Fibroblast of villous mesenchyme (primary cell): ENCODE results near the gene TUB. TPM values are rescaled to one million over a fixed set of nuclear protein-coding genes. Genes with fewer than 3 reads are reported as not detected.

Experiments used
- DNase-seq: peaks from one replicate; pipeline ENCODE4 v3.0.0-alpha.2; 2010; ENCODE audit warnings: low read depth
- H3K4me3 ChIP-seq: 2 replicates; pipeline ENCODE4 v1.5.1; 2011; ENCODE audit warnings: low read depth, mild to moderate bottlenecking, low read length
- total RNA-seq: library from RNA; depleted of rRNA; stranded (reverse); fragments of >200 nt; gene quantifications from 2 replicates; pipeline ENCODE4 v1.2.3, GENCODE V29; 2012
- TF ChIP-seq, protein P1 (sequence below): IDR thresholded peaks from 2 replicates; pipeline ENCODE4 v1.5.1; 2012; ENCODE audit warnings: low read depth, mild to moderate bottlenecking, low read length; ENCODE audit not compliant: insufficient read depth

The TUB gene
- total RNA-seq, 1 donor: 5.2 TPM

DNA sequence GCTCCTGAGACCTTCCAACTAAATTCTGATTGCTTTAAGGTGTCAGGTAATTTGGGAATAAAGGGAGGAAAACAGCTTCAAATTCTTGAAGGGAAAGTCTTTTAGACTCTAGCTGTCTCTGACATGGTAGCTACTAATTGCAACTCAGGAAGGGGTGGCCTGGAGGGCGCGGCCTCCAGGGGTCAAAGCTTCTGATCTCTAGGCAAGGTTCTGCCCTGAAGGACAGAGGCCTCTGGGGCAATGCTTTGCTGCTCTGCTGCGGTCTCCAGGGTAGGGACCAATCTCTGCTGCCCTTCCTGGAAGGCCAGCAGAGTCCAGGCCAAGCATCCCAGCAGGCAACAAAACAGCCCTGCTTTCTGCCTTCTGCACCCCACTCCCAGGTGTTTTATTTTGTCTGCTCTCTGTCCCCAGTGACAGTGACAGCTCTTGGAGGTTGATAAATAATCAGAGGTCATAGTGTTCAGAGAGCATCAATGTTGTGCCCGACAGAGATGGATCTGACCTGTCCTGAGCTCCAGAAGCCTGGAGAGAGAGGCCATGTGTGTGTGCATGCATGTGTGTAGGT, 1.8 kb upstream of the TUB start:
- no peak for DNase-seq
- TF ChIP-seq, protein P1, sequence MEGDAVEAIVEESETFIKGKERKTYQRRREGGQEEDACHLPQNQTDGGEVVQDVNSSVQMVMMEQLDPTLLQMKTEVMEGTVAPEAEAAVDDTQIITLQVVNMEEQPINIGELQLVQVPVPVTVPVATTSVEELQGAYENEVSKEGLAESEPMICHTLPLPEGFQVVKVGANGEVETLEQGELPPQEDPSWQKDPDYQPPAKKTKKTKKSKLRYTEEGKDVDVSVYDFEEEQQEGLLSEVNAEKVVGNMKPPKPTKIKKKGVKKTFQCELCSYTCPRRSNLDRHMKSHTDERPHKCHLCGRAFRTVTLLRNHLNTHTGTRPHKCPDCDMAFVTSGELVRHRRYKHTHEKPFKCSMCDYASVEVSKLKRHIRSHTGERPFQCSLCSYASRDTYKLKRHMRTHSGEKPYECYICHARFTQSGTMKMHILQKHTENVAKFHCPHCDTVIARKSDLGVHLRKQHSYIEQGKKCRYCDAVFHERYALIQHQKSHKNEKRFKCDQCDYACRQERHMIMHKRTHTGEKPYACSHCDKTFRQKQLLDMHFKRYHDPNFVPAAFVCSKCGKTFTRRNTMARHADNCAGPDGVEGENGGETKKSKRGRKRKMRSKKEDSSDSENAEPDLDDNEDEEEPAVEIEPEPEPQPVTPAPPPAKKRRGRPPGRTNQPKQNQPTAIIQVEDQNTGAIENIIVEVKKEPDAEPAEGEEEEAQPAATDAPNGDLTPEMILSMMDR: no peak
- H3K4me3 ChIP-seq: no peak overlapping the region

DNA sequence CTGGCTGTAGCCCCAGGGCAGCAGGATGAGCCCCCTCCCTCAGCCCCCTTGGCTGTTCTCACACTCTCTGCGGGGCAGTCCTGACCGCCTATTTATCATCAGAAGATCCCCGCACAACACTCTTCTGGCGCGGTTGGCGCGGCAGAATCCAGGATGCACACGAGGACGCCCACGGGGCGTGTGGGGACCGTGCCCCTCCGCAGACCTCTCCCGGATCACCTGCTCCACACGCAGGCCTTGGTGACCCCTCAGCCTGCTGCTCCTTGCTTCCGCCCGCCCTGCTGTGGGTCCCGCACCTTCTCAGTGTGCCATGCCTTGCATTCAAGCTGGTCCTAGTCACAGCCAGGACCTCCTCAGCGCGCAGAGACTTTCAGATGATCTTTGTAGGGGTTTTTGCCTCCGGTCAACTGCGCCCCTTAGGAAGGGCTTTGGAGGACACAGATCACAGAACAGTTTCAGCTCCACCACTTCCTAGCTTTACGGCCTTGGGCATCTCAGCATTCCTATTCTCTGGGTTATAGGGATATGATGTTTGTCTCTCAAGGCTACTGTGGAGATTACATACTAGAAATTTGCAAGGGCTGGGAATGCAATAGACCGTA, 841 bp upstream of the TUB start:
- TF ChIP-seq, protein P1: no peak
- H3K4me3 ChIP-seq: peak overlapping the region; percentile 60
- DNase-seq: no peak

DNA sequence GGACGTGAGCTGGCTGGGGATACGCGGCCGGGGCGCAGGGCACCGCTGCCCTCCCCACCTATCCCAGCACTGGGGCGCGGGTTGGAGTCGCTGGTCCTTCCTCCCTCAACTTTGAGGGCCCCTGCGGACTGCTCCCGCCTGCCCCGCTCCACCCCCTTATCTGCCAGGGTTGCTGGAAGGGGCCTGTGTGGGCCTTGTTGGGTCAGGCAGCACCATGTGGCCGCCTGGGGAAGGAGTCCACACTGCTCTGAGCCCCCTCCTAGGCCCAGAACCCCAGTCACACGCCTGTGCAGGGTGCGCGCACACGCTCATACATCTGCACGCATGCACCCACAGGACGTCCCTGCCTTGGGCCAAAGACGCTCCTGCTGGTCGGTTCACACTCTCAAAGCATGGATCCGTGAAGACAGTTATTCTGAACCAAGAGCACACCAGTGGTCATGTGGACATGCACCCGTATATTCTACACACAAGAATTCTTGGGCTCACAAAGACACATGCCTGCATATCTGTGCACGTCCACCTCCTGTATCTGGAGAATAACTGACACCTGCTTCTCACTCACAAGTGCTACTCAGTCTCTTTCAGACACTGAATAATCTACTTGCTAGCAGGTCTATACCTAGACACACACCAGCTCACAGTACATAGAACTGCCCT, 710 bp downstream of the TUB start:
- TF ChIP-seq, protein P1: no peak
- peak overlapping the region; percentile 60 for H3K4me3 ChIP-seq
- DNase-seq: peak; percentile 7

DNA sequence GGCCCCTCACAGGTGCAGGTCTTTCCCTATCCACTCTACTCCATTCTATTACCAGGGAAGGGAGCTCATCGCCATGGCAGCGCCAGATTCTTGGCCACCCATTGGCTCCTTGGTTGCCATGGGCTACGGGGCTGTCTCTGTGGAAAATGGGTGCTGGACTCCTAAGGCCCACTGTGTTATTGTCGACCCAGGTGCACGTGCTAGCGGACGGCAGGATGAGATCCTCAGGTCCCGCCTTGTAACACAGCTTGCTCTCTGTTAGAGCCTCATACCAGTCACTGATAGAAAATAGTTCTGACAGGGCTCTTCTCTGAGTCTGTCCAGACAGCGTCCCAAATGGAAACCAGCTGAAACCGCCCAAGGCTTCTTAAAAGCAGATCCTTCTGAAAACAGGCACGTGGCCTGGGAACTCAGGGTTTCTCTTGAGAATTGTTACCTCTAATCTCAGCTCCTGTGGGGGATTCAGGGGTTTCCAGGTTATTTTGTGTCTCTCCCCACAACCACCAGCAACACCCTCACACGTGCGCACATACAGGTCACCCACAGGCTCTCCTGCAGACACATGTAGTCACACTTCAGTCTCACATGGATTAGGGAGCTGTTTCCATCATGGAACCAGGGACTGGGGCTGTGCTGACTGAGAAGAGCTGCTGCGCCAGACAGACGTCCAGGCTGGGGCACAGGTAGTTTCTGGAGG, 1.5 kb downstream of the TUB start:
- DNase-seq: peak; percentile 58
- TF ChIP-seq, protein P1: no peak

DNA sequence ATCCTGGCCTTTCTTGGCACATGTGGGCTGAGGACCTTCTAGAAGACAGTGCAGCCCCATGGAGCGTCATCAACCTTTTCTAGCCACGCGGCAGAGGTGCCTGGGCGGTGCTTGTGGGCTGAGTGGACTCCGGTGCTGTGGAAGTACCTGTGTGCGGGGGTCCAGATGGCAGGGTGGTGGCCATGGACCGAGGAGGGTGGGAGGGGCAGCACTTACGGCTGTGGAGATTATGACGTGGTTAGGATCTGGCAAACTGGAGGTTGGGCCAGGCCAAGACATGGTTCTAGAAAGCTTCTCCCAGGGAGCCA, 2.0 kb downstream of the TUB start:
- TF ChIP-seq, protein P1: no peak
- H3K4me3 ChIP-seq: no peak overlapping the region
- DNase-seq: no peak

More for the DNA sequence above, 1.5 kb downstream of the TUB start:
- no peak overlapping the region for H3K4me3 ChIP-seq

DNA sequence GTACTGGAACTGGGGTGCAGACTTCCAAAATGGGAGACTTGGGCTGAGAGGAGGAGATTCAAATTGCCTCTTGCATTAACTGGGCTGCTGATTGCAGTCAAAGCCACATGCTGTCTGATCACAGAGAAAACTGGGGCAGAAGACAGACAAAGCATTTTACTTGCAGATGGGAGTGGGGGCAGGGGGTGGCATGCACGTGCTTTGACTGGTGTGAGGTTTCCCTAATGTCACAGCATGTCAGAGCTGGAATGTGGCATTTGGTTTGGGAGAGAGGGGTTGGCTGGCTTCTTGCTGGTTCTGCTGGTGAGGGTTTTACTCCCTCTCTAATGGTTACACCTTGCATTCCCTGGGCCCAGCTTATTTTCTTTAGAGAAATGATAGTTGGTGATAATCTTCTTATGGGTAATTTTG, 2.9 kb downstream of the TUB start:
- no peak for DNase-seq
- TF ChIP-seq, protein P1: no peak
- no peak overlapping the region for H3K4me3 ChIP-seq
